HEK293 (cell line): ENCODE results near the gene DDX50.
A peak's percentile ranks its signal among the peaks of the same experiment; 100 is the strongest.

Experiments used
- GLI4 ChIP-seq: fragments of 450-650 bp; formaldehyde crosslinking; IDR thresholded peaks from 2 replicates; pipeline ENCODE4 v1.5.1; 2016; ENCODE audit warnings: missing biosample characterization, missing genetic modification characterization
- RBAK ChIP-seq: fragments of 450-650 bp; formaldehyde crosslinking; IDR thresholded peaks from 2 replicates; pipeline ENCODE4 v1.5.1; 2016; ENCODE audit warnings: missing biosample characterization, missing genetic modification characterization
- TRIM28 ChIP-seq: IDR thresholded peaks from 2 replicates; pipeline ENCODE4 v1.6.1; 2011; ENCODE audit warnings: low read length, control low read depth, borderline replicate concordance
- ZNF146 ChIP-seq: fragments of 450-650 bp; formaldehyde crosslinking; IDR thresholded peaks from 2 replicates; pipeline ENCODE4 v1.5.1; 2016; ENCODE audit warnings: missing biosample characterization, missing genetic modification characterization
- ZNF211 ChIP-seq: fragments of 450-650 bp; formaldehyde crosslinking; IDR thresholded peaks from 2 replicates; pipeline ENCODE4 v1.5.1; 2016; ENCODE audit warnings: low read depth, missing biosample characterization, missing genetic modification characterization
- ZNF510 ChIP-seq: fragments of 450-650 bp; formaldehyde crosslinking; IDR thresholded peaks from 2 replicates; pipeline ENCODE4 v1.5.1; 2018; ENCODE audit warnings: mild to moderate bottlenecking, missing genetic modification characterization, missing biosample characterization; ENCODE audit not compliant: insufficient replicate concordance
- ZNF624 ChIP-seq: fragments of 450-650 bp; formaldehyde crosslinking; IDR thresholded peaks from 2 replicates; pipeline ENCODE4 v1.5.1; 2017; ENCODE audit warnings: missing biosample characterization, missing genetic modification characterization
- ZNF76 ChIP-seq: fragments of 450-650 bp; formaldehyde crosslinking; IDR thresholded peaks from 2 replicates; pipeline ENCODE4; 2016; ENCODE audit warnings: low read depth, missing biosample characterization, missing genetic modification characterization, borderline replicate concordance
- ZNF830 ChIP-seq: fragments of 450-650 bp; IDR thresholded peaks from 2 replicates; pipeline ENCODE4 v1.5.0; 2018; ENCODE audit warnings: missing biosample characterization, missing genetic modification characterization, low read depth, mild to moderate bottlenecking, moderate library complexity
- TF ChIP-seq, protein P1 (sequence below): fragments of 450-650 bp; formaldehyde crosslinking; IDR thresholded peaks from 2 replicates; pipeline ENCODE4 v1.5.1; 2016; ENCODE audit warnings: missing biosample characterization, missing genetic modification characterization
- TF ChIP-seq, protein P2 (sequence below): sonication (generic); formaldehyde crosslinking; IDR thresholded peaks from 2 replicates; pipeline ENCODE4 v1.8.1; 2022; ENCODE audit warnings: mild to moderate bottlenecking, moderate library complexity, missing genetic modification reagents

DNA sequence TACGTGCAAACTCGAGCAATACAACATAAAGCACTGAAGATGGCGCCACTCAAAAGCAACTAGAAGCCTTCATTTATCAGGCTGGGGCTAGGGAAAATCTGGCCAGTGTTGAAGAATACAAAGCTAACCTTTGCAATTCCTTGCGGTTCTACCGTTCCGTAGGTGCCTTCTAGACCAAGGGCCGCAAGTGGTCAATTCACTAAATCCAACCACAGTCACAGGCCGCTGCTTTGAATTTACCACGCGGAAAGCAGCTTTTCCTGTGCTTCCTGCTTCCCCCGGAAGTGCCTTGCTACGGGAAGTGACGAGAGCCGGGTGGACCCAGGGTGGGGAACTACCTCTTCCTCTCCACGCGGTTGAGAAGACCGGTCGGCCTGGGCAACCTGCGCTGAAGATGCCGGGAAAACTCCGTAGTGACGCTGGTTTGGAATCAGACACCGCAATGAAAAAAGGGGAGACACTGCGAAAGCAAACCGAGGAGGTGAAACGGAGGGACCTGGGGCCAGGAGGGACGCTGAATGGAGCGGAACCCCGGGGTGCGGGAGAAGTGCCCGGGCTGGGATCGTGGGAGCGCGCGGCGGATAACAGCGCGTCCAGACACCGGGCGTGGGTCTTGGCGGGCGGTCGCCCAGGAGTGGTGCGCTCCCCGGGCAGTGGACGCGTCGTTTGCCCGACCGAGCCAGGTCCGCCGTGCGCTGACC lies 54.9 kb downstream of the DDX50 start, which contains the start of gene DDX21:
- TF ChIP-seq GLI4 (tag by site-specific recombination): no peak
- TF ChIP-seq, protein P1, sequence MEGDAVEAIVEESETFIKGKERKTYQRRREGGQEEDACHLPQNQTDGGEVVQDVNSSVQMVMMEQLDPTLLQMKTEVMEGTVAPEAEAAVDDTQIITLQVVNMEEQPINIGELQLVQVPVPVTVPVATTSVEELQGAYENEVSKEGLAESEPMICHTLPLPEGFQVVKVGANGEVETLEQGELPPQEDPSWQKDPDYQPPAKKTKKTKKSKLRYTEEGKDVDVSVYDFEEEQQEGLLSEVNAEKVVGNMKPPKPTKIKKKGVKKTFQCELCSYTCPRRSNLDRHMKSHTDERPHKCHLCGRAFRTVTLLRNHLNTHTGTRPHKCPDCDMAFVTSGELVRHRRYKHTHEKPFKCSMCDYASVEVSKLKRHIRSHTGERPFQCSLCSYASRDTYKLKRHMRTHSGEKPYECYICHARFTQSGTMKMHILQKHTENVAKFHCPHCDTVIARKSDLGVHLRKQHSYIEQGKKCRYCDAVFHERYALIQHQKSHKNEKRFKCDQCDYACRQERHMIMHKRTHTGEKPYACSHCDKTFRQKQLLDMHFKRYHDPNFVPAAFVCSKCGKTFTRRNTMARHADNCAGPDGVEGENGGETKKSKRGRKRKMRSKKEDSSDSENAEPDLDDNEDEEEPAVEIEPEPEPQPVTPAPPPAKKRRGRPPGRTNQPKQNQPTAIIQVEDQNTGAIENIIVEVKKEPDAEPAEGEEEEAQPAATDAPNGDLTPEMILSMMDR (tag by site-specific recombination): peak; percentile 74
- peak; percentile 61 for TF ChIP-seq ZNF76 (tag by site-specific recombination)
- TF ChIP-seq ZNF146: no peak
- no peak for TF ChIP-seq ZNF624 (tag by site-specific recombination)
- peak; percentile 79 for TF ChIP-seq TRIM28
- TF ChIP-seq ZNF510 (tag by site-specific recombination): no peak
- no peak for TF ChIP-seq RBAK
- TF ChIP-seq ZNF830 (tag by site-specific recombination): no peak
- TF ChIP-seq, protein P2, sequence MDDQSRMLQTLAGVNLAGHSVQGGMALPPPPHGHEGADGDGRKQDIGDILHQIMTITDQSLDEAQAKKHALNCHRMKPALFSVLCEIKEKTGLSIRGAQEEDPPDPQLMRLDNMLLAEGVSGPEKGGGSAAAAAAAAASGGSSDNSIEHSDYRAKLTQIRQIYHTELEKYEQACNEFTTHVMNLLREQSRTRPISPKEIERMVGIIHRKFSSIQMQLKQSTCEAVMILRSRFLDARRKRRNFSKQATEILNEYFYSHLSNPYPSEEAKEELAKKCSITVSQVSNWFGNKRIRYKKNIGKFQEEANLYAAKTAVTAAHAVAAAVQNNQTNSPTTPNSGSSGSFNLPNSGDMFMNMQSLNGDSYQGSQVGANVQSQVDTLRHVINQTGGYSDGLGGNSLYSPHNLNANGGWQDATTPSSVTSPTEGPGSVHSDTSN: no peak
- TF ChIP-seq ZNF211 (tag by site-specific recombination): no peak
